Kidney (tissue), 14 donors: ENCODE results near the gene ACTA1. TPM values are rescaled to one million over a fixed set of nuclear protein-coding genes. Genes with fewer than 3 reads are reported as not detected.

Source experiments
- DNase-seq, 5 donors: peaks; one replicate each; pipeline ENCODE4 v3.0.0-alpha.2; 2013 to 2020
- FAIRE-seq: peaks from 2 replicates; lab custom pipeline; 2012; peaks lifted over from hg19 to GRCh38; lab: Jason Lieb, UNC
- H3K27ac ChIP-seq, 2 donors: one replicate each; pipeline ENCODE4 v1.7.0; 2013; ENCODE audit warnings: low read depth in 2 of 2, low read length in 2 of 2, inconsistent platforms in 1 of 2
- H3K27me3 ChIP-seq: one replicate; pipeline ENCODE4 v1.7.1; 2013; ENCODE audit warnings: low read length, inconsistent platforms; ENCODE audit not compliant: control insufficient read depth, insufficient read depth
- H3K36me3 ChIP-seq, 3 donors: one replicate each; pipeline versions ENCODE4 v1.7.0 to v1.7.1; 2013; ENCODE audit warnings: low read length in 3 of 3, control low read depth in 1 of 3, inconsistent platforms in 1 of 3; ENCODE audit not compliant: insufficient read depth in 3 of 3, control insufficient read depth in 2 of 3
- H3K4me1 ChIP-seq, 3 donors: one replicate each; pipeline versions ENCODE4 v1.7.0 to v1.7.1; 2013; ENCODE audit warnings: low read length in 3 of 3, inconsistent platforms in 1 of 3, low read depth in 1 of 3; ENCODE audit not compliant: control insufficient read depth in 2 of 3, insufficient read depth in 2 of 3
- H3K4me3 ChIP-seq, 3 donors: one replicate each; pipeline versions ENCODE4 v1.7.0 to v1.8.1; 2013; ENCODE audit warnings: low read length in 3 of 3, control low read depth in 1 of 3, inconsistent platforms in 1 of 3
- H3K9ac ChIP-seq, 3 donors: one replicate each; pipeline versions ENCODE4 v1.7.0 to v1.7.1; 2013; ENCODE audit warnings: low read length in 3 of 3, control low read depth in 1 of 3, inconsistent platforms in 1 of 3
- H3K9me3 ChIP-seq, 3 donors: one replicate each; pipeline versions ENCODE4 v1.7.0 to v1.7.1; 2013; ENCODE audit warnings: low read length in 3 of 3, control low read depth in 1 of 3, inconsistent platforms in 1 of 3; ENCODE audit not compliant: control insufficient read depth in 2 of 3, insufficient read depth in 1 of 3
- CTCF ChIP-seq: IDR thresholded peaks from 3 replicates; pipeline ENCODE4 v1.5.1; 2012; ENCODE audit warnings: mild to moderate bottlenecking, moderate library complexity, borderline replicate concordance; ENCODE audit not compliant: insufficient read depth; ENCODE audit errors: extremely low read depth
- intact Hi-C: fragments of 100-400 bp; cut with DNase I; formaldehyde crosslinking; loops from one replicate; pipeline ENCODE4 v1.11.1; 2022
- polyA plus RNA-seq: library from polyadenylated mRNA; stranded (reverse); fragments of 350-450 nt; fragmentation: Illumina TruSeq; extraction: RNeasy Lipid Tissue Mini Kit (QIAGEN cat#74804); gene quantifications from one replicate; pipeline ENCODE4 v1.2.3, GENCODE V29; 2014; ENCODE audit warnings: low read depth, low replicate concordance; ENCODE audit not compliant: insufficient read depth
- total RNA-seq: library from RNA; stranded (reverse); fragmentation: NEBNext Ultra II Directional; extraction: Animal tissue kit (Norgen Biotek cat#: 25700); gene quantifications from one replicate; pipeline ENCODE4 v1.2.1, GENCODE V29; 2021
- donor health status: control.
- donor health status: control.
- donor health status: control.
- donor health status: control.
- donor health status: control.
- donor health status: DM: yes; HTN: yes; CAD: no.
- donor health status: Normal renal cell carcinoma (clear cell type).

ACTA1 gene
- total and polyA plus RNA-seq, 2 donors from 2014 or later: 1.2 TPM; not detected in 1

- H3K4me1 ChIP-seq: peaks cover 0 to 16% (median 0%) of the 10 kb centered on the region in 3 donors
- no peak for TF ChIP-seq CTCF
- DNase-seq: no peak
- H3K4me3 ChIP-seq: peak overlapping the region in 1 of 3 donors; percentile 37
- no peaks in the 10 kb centered on the region for H3K36me3 ChIP-seq
- no peak for FAIRE-seq
- no peak overlapping the region for H3K27ac ChIP-seq
- peaks cover 4% of the 10 kb centered on the region for H3K27me3 ChIP-seq
- intact Hi-C loops: no loop called here
- H3K9ac ChIP-seq: no peak overlapping the region
- H3K9me3 ChIP-seq: no peaks in the 10 kb centered on the region
These were observed 26.5 kb downstream of the ACTA1 start for GRCh38 chr1:229407206-229408026.

GRCh38 chr1:229406798-229407197, 27.1 kb downstream of the ACTA1 start:
- Histone ChIP-seq H3K4me1 (peaks cover 0 to 16% (median 0%) of the 10 kb centered on the region in 3 donors), H3K9me3 (no peaks in the 10 kb centered on the region), H3K9ac (no peak overlapping the region), H3K27ac (no peak overlapping the region), H3K27me3 (peaks cover 4% of the 10 kb centered on the region), H3K36me3 (no peaks in the 10 kb centered on the region), H3K4me3 (peak overlapping the region in 1 of 3 donors; percentile 37)
- no peak for TF ChIP-seq CTCF
- intact Hi-C loops: no loop called here
- DNase-seq: peak in 3 of 5 donors; percentile 64 to 80 (median 74)
- FAIRE-seq: no peak

GRCh38 chr1:229403573-229403972, 30.3 kb downstream of the ACTA1 start:
- intact Hi-C loops: no loop called here
- Histone ChIP-seq H3K27me3 (peaks cover 3% of the 10 kb centered on the region), H3K4me3 (no peak overlapping the region), H3K27ac (no peak overlapping the region), H3K4me1 (peaks cover 0 to 8% (median 0%) of the 10 kb centered on the region in 3 donors), H3K9ac (no peak overlapping the region), H3K36me3 (no peaks in the 10 kb centered on the region), H3K9me3 (no peaks in the 10 kb centered on the region)
- TF ChIP-seq CTCF: no peak
- FAIRE-seq (no peak), DNase-seq (no peak)
